H1 (cell line): Measurements from ENCODE around the gene CCNL2. TPM values are rescaled to one million over a fixed set of nuclear protein-coding genes. Genes with fewer than 3 reads are reported as not detected.

Source experiments
- CTCF ChIA-PET: fragments of 300-600 bp; sonication (Branson Sonifier 250); formaldehyde crosslinking; loops from one replicate; lab custom pipeline; 2021; ENCODE audit not compliant: partially characterized antibody; lab: Charles Lee
- POLR2A ChIA-PET: fragments of 300-600 bp; sonication (Branson Sonifier 250); formaldehyde crosslinking; loops from one replicate; lab custom pipeline; 2021; ENCODE audit warnings: inconsistent platforms; ENCODE audit not compliant: partially characterized antibody; lab: Charles Lee
- DNase-seq, 2 experiments: peaks; one replicate each; pipeline versions ENCODE4 v3.0.0 to v3.0.0-alpha.2; 2010 to 2022; ENCODE audit warnings: low spot score in 2 of 2, low read depth in 1 of 2, mixed read lengths in 1 of 2
- FAIRE-seq: peaks from 2 replicates; lab custom pipeline; 2011; peaks lifted over from hg19 to GRCh38; lab: Jason Lieb, UNC
- H2AFZ ChIP-seq: 2 replicates; pipeline ENCODE4 v1.8.1; 2012; ENCODE audit warnings: low read length, inconsistent platforms
- H2AK5ac ChIP-seq: 2 replicates; pipeline ENCODE4 v1.6.1; 2013; ENCODE audit warnings: low read depth, low read length
- H2BK120ac ChIP-seq: replicated peaks from 2 replicates; pipeline ENCODE3; 2013; ENCODE audit warnings: low read depth, low read length, inconsistent platforms
- H2BK12ac ChIP-seq: 2 replicates; pipeline ENCODE4 v1.6.1; 2013; ENCODE audit warnings: low read depth, low read length
- H2BK15ac ChIP-seq: 2 replicates; pipeline ENCODE4 v1.6.1; 2013; ENCODE audit warnings: low read length
- H2BK20ac ChIP-seq: 2 replicates; pipeline ENCODE4 v1.6.1; 2013; ENCODE audit warnings: low read length
- H2BK5ac ChIP-seq: 2 replicates; pipeline ENCODE4 v1.6.1; 2013; ENCODE audit warnings: low read depth, low read length
- H3K14ac ChIP-seq: 2 replicates; pipeline ENCODE4 v1.6.1; 2013; ENCODE audit warnings: inconsistent platforms; ENCODE audit not compliant: insufficient read length
- H3K18ac ChIP-seq: 2 replicates; pipeline ENCODE4 v1.6.1; 2013; ENCODE audit warnings: low read length; ENCODE audit errors: extremely low read depth
- H3K23ac ChIP-seq: 2 replicates; pipeline ENCODE4 v1.6.1; 2013; ENCODE audit warnings: inconsistent platforms; ENCODE audit not compliant: insufficient read length
- H3K23me2 ChIP-seq: 2 replicates; pipeline ENCODE4 v1.6.1; 2013; ENCODE audit warnings: low read depth, low read length
- H3K27ac ChIP-seq: 2 replicates; pipeline ENCODE4 v1.6.1; 2011; ENCODE audit warnings: low read depth, low read length, inconsistent platforms
- H3K27me3 ChIP-seq, 4 experiments: replicated peaks in 1 of 4; 1 replicate in 1 of 4; 2 replicates in 3 of 4; pipeline versions ENCODE4 v1.6.1 to v1.8.1; 2011 to 2013; ENCODE audit warnings: low read length in 3 of 4, mild to moderate bottlenecking in 3 of 4, inconsistent platforms in 2 of 4, mixed read lengths in 2 of 4, moderate library complexity in 1 of 4; ENCODE audit not compliant: control insufficient read depth in 3 of 4, insufficient read depth in 3 of 4; ENCODE audit errors: extremely low read depth in 1 of 4
- H3K36me3 ChIP-seq, 4 experiments: 2 replicates each; pipeline versions ENCODE4 v1.6.1 to v1.8.1; 2011 to 2013; ENCODE audit warnings: mild to moderate bottlenecking in 4 of 4, low read length in 3 of 4, moderate library complexity in 2 of 4, control low read depth in 1 of 4, inconsistent platforms in 1 of 4; ENCODE audit not compliant: insufficient read depth in 4 of 4, control insufficient read depth in 2 of 4
- H3K4ac ChIP-seq: replicated peaks from 2 replicates; pipeline ENCODE3; 2013; ENCODE audit warnings: low read length, low read depth, mixed read lengths, inconsistent platforms; ENCODE audit not compliant: insufficient read length
- H3K4me1 ChIP-seq, 4 experiments: replicated peaks in 1 of 4; 1 replicate in 1 of 4; 2 replicates in 3 of 4; pipeline versions ENCODE4 v1.6.1 to v1.8.1; 2011 to 2013; ENCODE audit warnings: low read length in 3 of 4, inconsistent platforms in 2 of 4, mixed read lengths in 1 of 4; ENCODE audit not compliant: insufficient read depth in 4 of 4, control insufficient read depth in 3 of 4
- H3K4me2 ChIP-seq, 2 experiments: 2 replicates each; pipeline versions ENCODE4 v1.6.1 to v1.8.1; 2011 to 2013; ENCODE audit warnings: low read depth in 2 of 2, low read length in 2 of 2, control low read depth in 1 of 2, inconsistent platforms in 1 of 2, mild to moderate bottlenecking in 1 of 2; ENCODE audit not compliant: insufficient read depth in 1 of 2
- H3K4me3 ChIP-seq, 4 experiments: fragments of 200-600, 300-600 bp in 1 of 4; sonication (generic), shearing (Covaris generic), sonication (Bioruptor Twin) in 1 of 4; 2 replicates each; pipeline versions ENCODE4 v1.5.1 to v1.8.1; 2011 to 2016; ENCODE audit warnings: low read length in 4 of 4, low read depth in 3 of 4, control low read depth in 2 of 4, inconsistent platforms in 2 of 4, mild to moderate bottlenecking in 2 of 4, mixed read lengths in 1 of 4, moderate library complexity in 1 of 4; ENCODE audit not compliant: insufficient read depth in 2 of 4; ENCODE audit errors: extremely low read depth in 1 of 4
- H3K56ac ChIP-seq: replicated peaks from 2 replicates; pipeline ENCODE3; 2013; ENCODE audit warnings: low read depth, mild to moderate bottlenecking, mixed read lengths, low read length, inconsistent platforms; ENCODE audit not compliant: insufficient read length
- H3K79me1 ChIP-seq: 2 replicates; pipeline ENCODE4 v1.6.1; 2013; ENCODE audit warnings: low read depth, low read length, control low read depth
- H3K79me2 ChIP-seq, 2 experiments: 2 replicates each; pipeline versions ENCODE4 v1.6.1 to v1.8.1; 2012 to 2013; ENCODE audit warnings: low read length in 2 of 2, mild to moderate bottlenecking in 2 of 2, inconsistent platforms in 1 of 2; ENCODE audit not compliant: insufficient read depth in 2 of 2, control insufficient read depth in 1 of 2
- H3K9ac ChIP-seq, 4 experiments: replicated peaks in 1 of 4; 1 replicate in 1 of 4; 2 replicates in 3 of 4; pipeline versions ENCODE4 v1.6.1 to v1.8.1; 2011 to 2013; ENCODE audit warnings: low read depth in 3 of 4, low read length in 3 of 4, control low read depth in 2 of 4, mild to moderate bottlenecking in 2 of 4, moderate library complexity in 2 of 4, inconsistent platforms in 1 of 4; ENCODE audit errors: extremely low read depth in 1 of 4
- H3K9me3 ChIP-seq, 2 experiments: 2 replicates each; pipeline versions ENCODE4 v1.6.1 to v1.8.1; 2012 to 2013; ENCODE audit warnings: mild to moderate bottlenecking in 2 of 2, moderate library complexity in 2 of 2, control low read depth in 1 of 2, inconsistent platforms in 1 of 2, low read depth in 1 of 2, low read length in 1 of 2, mixed read lengths in 1 of 2; ENCODE audit not compliant: insufficient read depth in 2 of 2
- H4K20me1 ChIP-seq, 2 experiments: replicated peaks in 1 of 2; 2 replicates each; pipeline versions ENCODE3 to v1.8.1; 2011 to 2013; ENCODE audit warnings: inconsistent platforms in 2 of 2, low read length in 2 of 2, mild to moderate bottlenecking in 1 of 2; ENCODE audit not compliant: insufficient read depth in 2 of 2, control insufficient read depth in 1 of 2
- H4K5ac ChIP-seq: 2 replicates; pipeline ENCODE4 v1.6.1; 2013; ENCODE audit warnings: low read length, low read depth, mixed read lengths, inconsistent platforms; ENCODE audit not compliant: insufficient read length
- H4K8ac ChIP-seq: 2 replicates; pipeline ENCODE4 v1.8.0; 2013; ENCODE audit warnings: mild to moderate bottlenecking, moderate library complexity, low read length, inconsistent platforms; ENCODE audit not compliant: insufficient read depth; ENCODE audit errors: extremely low read depth
- H4K91ac ChIP-seq: replicated peaks from 2 replicates; pipeline ENCODE3; 2013; ENCODE audit warnings: low read length, mixed read lengths, inconsistent platforms; ENCODE audit not compliant: insufficient read length
- BRCA1 ChIP-seq: IDR thresholded peaks from 2 replicates; pipeline ENCODE4 v1.6.1; 2012; ENCODE audit warnings: low read depth, low read length, improper control_type of control experiment
- EP300 ChIP-seq, 2 experiments: IDR thresholded peaks; 1 replicate in 1 of 2; 2 replicates in 1 of 2; pipeline ENCODE4 v1.6.1; 2011 to 2012; ENCODE audit warnings: low read depth in 2 of 2, low read length in 2 of 2, mild to moderate bottlenecking in 2 of 2, borderline replicate concordance in 1 of 2, inconsistent platforms in 1 of 2, moderate library complexity in 1 of 2
- HDAC2 ChIP-seq, 2 experiments: fragments of 300-600 bp in 1 of 2; sonication (generic) in 1 of 2; IDR thresholded peaks; 2 replicates each; pipeline ENCODE4 v1.6.1; 2011 to 2012; ENCODE audit warnings: low read depth in 2 of 2, low read length in 2 of 2, mild to moderate bottlenecking in 2 of 2, moderate library complexity in 2 of 2, borderline replicate concordance in 1 of 2, inconsistent platforms in 1 of 2
- NRF1 ChIP-seq: IDR thresholded peaks from 2 replicates; pipeline ENCODE4 v1.6.1; 2011; ENCODE audit warnings: mild to moderate bottlenecking, low read depth, low read length, improper control_type of control experiment
- POLR2A ChIP-seq, 2 experiments: IDR thresholded peaks; 1 replicate in 1 of 2; 2 replicates in 1 of 2; pipeline ENCODE4 v1.6.1; 2011; ENCODE audit warnings: low read depth in 2 of 2, low read length in 2 of 2, mild to moderate bottlenecking in 2 of 2; ENCODE audit errors: control extremely low read depth in 1 of 2
- RAD21 ChIP-seq, 2 experiments: IDR thresholded peaks in 1 of 2; conservative IDR thresholded peaks in 1 of 2; 2 replicates each; pipeline ENCODE4 v1.6.1; 2011; ENCODE audit warnings: low read depth in 2 of 2, low read length in 2 of 2, improper control_type of control experiment in 1 of 2, inconsistent platforms in 1 of 2, mild to moderate bottlenecking in 1 of 2, moderate library complexity in 1 of 2
- SIN3A ChIP-seq, 2 experiments: IDR thresholded peaks in 1 of 2; conservative IDR thresholded peaks in 1 of 2; 2 replicates each; pipeline ENCODE4 v1.6.1; 2011 to 2012; ENCODE audit warnings: low read length in 2 of 2, improper control_type of control experiment in 1 of 2, low read depth in 1 of 2, mild to moderate bottlenecking in 1 of 2
- SP1 ChIP-seq: IDR thresholded peaks from 2 replicates; pipeline ENCODE4 v1.6.1; 2011; ENCODE audit warnings: low read depth, low read length
- TAF1 ChIP-seq: IDR thresholded peaks from 2 replicates; pipeline ENCODE4 v1.6.1; 2011; ENCODE audit warnings: mild to moderate bottlenecking, low read depth, low read length
- TAF7 ChIP-seq: optimal IDR thresholded peaks from 2 replicates; pipeline ENCODE3; 2011; ENCODE audit warnings: low read depth, mild to moderate bottlenecking, inconsistent platforms, low read length, moderate library complexity, borderline replicate concordance
- TBP ChIP-seq: IDR thresholded peaks from 2 replicates; pipeline ENCODE4 v1.6.1; 2011; ENCODE audit warnings: low read depth, low read length, improper control_type of control experiment
- WGBS, 2 experiments: shearing (Covaris generic) in 1 of 2; methylation state at CpG; one replicate each; pipeline versions ENCODE4 v1.1.6 to v1.1.7; 2013 to 2015; ENCODE audit warnings: low lambda C conversion rate in 2 of 2, mixed read lengths in 2 of 2, inconsistent platforms in 1 of 2, low coverage in 1 of 2, missing lambda C conversion rate in 1 of 2; ENCODE audit not compliant: insufficient replicate concordance in 2 of 2, insufficient coverage in 1 of 2, insufficient read length in 1 of 2; ENCODE audit errors: extremely low coverage in 1 of 2, missing lambda C conversion rate in 1 of 2; 5-methylcytosine and 5-hydroxymethylcytosine counted together
- polyA plus RNA-seq, 7 experiments: library from polyadenylated mRNA; depleted of rRNA in 3 of 7; stranded (reverse) in 5 of 7; unstranded in 2 of 7; fragments of >200 nt in 5 of 7; fragments of 200-250 nt in 2 of 7; gene quantifications; 1 replicate in 5 of 7; 2 replicates in 1 of 7; 4 replicates in 1 of 7; pipeline versions ENCODE4 v1.2.1 to v1.2.3, GENCODE V29; 2011 to 2013; ENCODE audit warnings: missing spikeins in 2 of 7, mixed read lengths in 2 of 7
- total RNA-seq: library from RNA; stranded (reverse); fragmentation: NEBNext Ultra II Directional; extraction: Animal tissue kit (Norgen Biotek cat#: 25700); gene quantifications from 2 replicates; pipeline ENCODE4 v1.2.1, GENCODE V29; 2021

The CCNL2 gene
- total and polyA plus RNA-seq, 2 of the 8 experiments (the other 6 are each of a cell fraction or from before 2014, with no cell fraction given): 79.8 to 120 TPM

DNA sequence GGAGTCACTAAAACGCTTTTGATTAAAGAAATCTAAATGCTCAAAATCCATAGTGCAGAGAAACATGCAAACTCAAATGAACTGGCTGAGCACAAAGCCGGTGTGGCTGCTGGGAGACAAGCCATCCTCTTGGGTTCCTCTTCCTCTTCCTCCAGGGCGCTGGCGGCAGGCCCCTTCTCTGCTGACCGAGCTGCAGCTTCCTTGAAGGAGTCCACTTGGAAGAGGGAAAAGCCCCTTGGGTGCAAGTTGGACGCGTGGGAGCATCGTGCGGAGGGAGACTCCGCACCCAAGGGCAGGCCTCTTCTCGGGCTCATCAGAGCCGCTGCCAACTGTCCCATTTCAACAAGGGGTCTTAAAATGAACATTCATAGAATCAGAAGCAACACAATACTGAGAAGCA lies 7.9 kb downstream of the CCNL2 start:
- peaks cover 8 to 15% of the 10 kb centered on the region in 2 experiments for H4K20me1 ChIP-seq
- no peaks in the 10 kb centered on the region for H3K23me2 ChIP-seq
- TF ChIP-seq SP1 (no peak), NRF1 (no peak), TBP (no peak), TAF1 (no peak), EP300 (IDR thresholded peaks at IDR 0.05; ENCODE audit: borderline replicate concordance in 1 of 2, low read depth in 2 of 2, low read length in 2 of 2) (no peak), RAD21 (IDR thresholded peaks at IDR 0.05 in 1 of 2, conservative IDR thresholded peaks at IDR 0.05 in 1 of 2; ENCODE audit: low read depth in 2 of 2, low read length in 2 of 2) (no peak), BRCA1 (no peak), HDAC2 (IDR thresholded peaks at IDR 0.05; ENCODE audit: borderline replicate concordance in 1 of 2, low read depth in 2 of 2, low read length in 2 of 2) (no peak), SIN3A (conservative IDR thresholded peaks at IDR 0.05 in 1 of 2, IDR thresholded peaks at IDR 0.05 in 1 of 2; ENCODE audit: low read depth in 1 of 2, low read length in 2 of 2) (no peak), POLR2A (IDR thresholded peaks at IDR 0.05; ENCODE audit: control extremely low read depth in 1 of 2, low read depth in 2 of 2, low read length in 2 of 2) (no peak), TAF7 (no peak)

More for the DNA sequence above, 7.9 kb downstream of the CCNL2 start:
- Histone ChIP-seq H2BK120ac (no peak overlapping the region), H4K91ac (no peak overlapping the region), H3K4ac (no peak overlapping the region), H3K4me1 (no peaks in the 10 kb centered on the region), H3K56ac (no peak overlapping the region), H2BK12ac (no peak overlapping the region), H3K4me2 (no peak overlapping the region), H2AFZ (no peak overlapping the region), H3K18ac (no peak overlapping the region), H2BK15ac (no peak overlapping the region), H3K79me1 (peaks cover 4% of the 10 kb centered on the region), H3K27me3 (no peaks in the 10 kb centered on the region), H2AK5ac (no peak overlapping the region), H3K27ac (no peak overlapping the region), H4K8ac (no peak overlapping the region), H3K14ac (no peak overlapping the region), H3K36me3 (peaks cover 60 to 92% (median 84%) of the 10 kb centered on the region in 4 experiments), H4K5ac (no peak overlapping the region), H2BK5ac (no peak overlapping the region), H3K23ac (no peak overlapping the region), H3K4me3 (no peak overlapping the region), H3K79me2 (peaks cover 0 to 14% of the 10 kb centered on the region in 2 experiments; a peak in 1 of 4 replicates), H2BK20ac (no peak overlapping the region), H3K9me3 (no peaks in the 10 kb centered on the region), H3K9ac (no peak overlapping the region)
- POLR2A ChIA-PET: interaction anchor here (20.0 to 33.4 kb wide), 3 partner anchors 5 to 39 kb away, joined by 515 to 719 read pairs (median 719); partner anchors contain the start of genes ANKRD65, AURKAIP1, CCNL2 and MRPL20
- CTCF ChIA-PET: interaction anchor here (0.6 to 3.4 kb wide), 8 partner anchors 10 to 641 kb away, joined by 3 to 20 read pairs (median 4); no protein-coding TSS in a partner anchor
- FAIRE-seq (no peak), DNase-seq (no peak)
- 97% methylated on average over 12 of the region's 12 CpGs; no CpG with 5 or more reads in 1 of the 2 experiments for WGBS, 2 experiments
